NCI-H128 (cell line): ENCODE data around the gene RAPGEF1.

ENCODE experiments used
- DNase-seq: peaks from one replicate; lab custom pipeline; 2025; ENCODE audit not compliant: unreplicated experiment; lab: John Stamatoyannopoulos, UW

RAPGEF1 gene

DNA sequence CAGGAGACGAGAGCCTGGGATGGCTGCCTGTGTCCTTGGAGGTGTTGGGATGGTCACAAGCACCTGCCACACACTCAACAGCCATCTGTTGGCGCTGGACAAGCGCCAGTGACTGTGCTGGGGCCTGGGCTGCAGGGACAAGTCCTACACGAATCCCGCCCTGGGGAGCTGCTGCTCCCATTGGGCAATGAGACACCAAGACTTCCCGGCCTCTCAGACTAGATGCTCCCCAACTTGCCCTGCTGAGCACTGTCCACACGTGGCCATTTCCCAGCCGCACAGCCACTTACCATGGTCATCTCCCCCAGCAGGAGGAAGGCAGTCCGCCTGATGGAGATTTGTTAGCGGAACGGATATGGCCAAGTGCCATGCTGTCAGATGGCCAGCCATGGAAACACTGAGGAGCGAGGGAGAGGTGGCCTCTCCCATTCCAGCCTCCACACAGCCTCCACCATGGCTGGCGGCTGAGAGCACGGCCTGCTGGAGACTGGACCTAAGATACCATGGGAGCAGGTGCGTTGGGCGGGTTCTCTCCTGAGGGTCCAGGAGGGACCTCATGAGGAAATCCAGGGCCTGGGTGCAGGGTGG is 150.7 kb downstream of the RAPGEF1 start:
- no peak for DNase-seq

DNA sequence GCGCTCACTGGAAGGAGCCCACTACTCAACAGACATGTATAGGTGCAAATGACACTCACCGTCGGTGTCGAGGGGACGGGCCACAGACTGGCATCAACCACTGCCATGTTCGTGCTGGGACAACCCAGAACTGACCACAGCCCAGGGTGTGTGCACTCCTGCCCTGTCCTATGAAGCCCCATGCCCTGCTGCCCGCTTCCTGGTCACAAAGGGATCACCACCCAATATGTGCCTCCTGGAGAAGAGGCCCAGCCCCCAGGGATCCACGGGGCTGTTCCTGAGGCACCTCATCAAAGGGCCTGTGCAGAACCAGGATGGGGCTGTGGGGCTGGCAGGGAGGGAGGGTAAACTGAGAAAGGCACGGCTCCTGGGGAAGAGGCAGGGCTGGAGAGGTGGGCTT is 151.5 kb downstream of the RAPGEF1 start:
- no peak for DNase-seq

DNA sequence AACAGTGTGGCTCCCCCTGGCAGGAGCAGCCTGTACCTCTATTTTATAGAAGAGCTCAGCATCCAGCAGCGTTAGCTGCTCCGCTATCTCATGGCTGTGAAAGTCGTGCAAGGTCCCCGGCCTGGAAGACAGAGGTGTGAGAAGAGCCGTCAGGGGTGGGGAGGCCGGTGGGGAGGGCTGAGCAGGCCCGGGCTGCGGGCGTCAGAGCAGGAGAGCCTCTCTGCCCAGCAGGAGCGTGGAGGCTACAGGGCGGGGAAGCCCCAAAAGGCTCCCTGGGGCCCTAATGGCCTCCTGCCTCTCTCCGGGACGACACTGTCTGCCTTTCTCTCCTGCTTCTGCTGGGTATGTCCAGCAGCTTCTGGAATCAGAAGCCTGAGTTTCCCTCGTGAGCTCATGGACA is 152.0 kb downstream of the RAPGEF1 start:
- no peak for DNase-seq

DNA sequence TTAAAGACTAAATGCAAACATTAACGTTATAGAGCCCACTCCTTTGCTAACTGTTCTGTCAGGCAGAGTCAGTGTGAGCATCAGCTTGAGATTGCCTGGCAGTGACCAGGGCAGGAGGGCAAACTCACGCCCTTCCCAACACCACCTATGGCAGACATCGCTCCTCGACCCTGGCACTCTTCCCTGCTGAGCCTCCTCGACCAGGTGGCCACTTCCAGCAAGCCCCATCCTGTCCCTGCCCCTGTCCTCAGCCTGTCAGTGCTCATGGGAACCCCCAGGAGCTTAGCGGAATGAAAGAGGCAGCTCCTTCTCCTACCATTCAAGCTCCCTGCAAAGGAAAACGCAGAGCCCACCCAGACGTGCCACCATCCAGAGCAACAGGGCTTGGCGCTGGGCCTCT is 152.5 kb downstream of the RAPGEF1 start:
- DNase-seq, result no peak

DNA sequence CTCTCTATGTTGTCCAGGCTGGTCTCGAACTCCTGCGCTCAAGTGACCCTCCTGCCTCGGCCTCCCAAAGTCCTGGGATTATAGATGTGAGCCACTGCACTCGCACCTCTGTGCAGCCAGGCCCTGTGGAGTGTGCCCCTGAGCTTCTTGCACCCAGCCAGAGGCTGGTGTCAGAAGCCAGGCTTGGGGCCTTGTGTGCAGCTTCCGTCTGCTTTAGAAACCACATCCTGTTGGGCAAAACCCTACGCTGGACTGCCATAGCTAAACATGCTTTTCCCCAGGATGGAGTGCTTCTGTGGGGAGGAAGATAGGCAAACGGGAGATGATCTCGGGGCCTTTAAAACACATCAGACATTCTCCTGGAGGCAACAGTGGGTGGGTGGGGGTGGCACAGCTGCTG is 154.5 kb downstream of the RAPGEF1 start:
- DNase-seq, result no peak

DNA sequence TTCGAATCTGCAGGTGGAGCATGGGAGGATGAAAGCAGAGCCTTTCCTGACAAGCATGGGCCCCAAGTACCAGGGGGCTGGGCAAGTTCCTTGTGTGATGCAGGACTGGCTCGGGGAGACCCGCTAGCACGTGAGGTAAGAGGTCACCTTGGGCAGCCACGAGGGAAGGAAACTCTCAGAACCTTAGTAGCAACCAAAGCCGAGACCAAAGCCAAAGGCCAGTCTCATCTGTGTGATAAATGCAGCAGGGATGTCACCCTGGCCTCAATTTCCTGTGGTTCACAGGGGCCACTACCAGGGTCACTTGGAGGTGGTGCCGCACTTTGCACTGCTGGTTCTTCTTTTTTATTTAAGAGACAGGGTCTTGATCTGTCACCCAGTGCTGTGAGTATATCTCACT is 155.0 kb downstream of the RAPGEF1 start:
- DNase-seq, result no peak

DNA sequence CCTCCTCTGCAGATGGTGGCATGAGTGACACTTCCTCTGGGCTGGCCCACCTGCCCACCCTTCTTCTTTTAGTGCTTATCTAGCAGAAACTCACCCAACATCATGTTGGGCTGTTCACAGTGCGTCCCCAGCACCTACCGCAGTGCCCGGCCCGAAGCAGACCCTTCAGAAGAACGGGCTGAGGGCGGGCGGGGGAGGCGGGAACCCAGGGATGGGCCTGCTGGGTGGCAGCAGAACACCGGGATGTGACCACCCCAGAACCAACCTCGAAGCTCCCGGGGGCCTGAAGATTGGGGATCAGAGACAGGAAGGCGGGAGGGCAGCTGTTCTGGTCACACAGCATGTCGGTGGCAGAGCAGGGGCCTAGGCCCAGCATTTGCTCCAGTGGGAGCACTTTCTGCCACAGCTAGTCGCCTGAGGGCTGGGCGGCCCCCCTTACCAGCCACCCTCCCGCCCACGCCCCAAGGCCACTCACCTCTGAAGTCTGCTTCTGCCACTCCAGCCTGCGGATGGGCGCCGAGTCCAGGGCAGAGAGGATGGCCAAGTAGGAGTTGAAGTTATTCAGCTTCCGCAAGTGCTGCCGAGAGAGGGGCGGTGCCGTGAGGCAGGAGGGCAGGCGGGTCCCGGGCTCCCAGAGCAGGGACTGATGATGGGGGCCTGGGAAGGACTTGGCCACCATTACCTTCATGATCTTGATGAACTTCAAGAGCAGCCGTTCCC is 155.9 kb downstream of the RAPGEF1 start:
- DNase-seq, result no peak

DNA sequence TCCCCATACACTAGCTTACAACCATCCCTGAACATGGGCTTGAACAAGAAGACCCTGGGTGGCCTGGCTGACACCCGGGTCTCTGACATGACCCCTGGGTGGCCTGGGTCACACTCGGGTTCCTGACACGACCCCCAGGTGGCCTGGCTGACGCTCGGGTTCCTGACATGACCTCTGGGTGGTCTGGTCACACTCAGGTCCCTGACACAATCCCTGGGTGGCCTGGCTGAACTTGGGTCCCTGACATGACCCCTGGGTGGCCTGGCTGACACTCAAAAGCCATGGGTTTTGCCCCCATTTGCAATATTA is 156.6 kb downstream of the RAPGEF1 start:
- no peak for DNase-seq

DNA sequence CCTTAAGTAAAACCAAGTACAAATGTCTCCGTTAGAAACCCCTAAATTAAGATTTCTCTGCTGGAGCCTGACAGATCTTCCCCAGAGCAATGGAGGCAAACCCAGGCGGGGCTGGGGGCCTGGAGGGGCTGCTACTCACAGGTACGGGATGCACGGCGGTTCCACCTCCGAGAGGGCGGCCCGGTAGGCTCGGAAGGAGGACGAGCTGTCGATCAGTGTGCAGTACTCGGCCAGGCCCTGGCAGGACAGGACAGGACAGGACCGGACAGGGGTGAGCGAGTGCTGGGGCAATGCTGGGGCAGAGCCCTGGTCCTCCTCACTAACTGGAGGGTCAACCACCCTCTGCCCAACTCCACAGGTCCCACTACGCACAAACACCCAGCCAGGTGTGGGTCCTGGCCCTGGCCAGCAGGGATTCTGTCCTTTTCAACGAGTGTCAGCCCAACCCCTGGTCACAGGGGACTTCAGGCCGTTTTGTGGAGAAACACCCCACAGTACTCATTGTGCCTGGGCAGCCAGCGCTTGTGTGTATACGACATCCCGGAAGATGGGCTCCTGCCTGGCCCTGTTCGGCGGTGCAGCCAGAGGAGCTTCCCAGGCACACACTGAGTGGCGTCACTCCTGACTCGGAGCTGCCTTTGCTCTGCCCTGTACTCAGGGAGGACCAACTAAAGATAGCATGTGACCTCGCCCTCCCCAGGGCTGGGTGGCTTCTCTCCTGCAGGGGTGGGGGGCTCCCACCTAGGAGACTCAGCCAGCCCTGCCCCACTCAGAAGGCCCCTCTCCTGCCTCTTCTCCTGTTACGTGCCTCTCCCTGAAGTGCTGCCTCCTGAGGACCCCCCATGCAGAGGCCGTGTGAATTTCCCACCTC is 157.2 kb downstream of the RAPGEF1 start:
- no peak for DNase-seq

DNA sequence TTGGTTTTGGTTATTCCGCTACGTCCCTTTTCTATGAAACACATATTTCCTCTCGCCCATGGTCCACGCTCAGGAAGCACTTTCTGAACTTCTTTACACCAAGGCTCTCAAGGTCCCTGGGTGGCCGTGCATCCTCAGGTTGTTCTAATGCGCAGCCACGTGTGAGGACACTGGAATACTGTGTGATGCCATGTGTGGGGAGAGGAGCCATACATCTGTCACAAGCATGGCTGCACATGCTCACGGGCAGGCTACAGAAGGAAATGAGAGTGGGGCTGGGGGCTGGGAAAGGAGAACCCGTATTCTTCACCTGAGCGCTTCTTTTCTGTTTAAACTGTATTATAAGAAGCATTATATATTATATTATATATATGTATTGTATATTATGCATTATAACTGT is 157.8 kb downstream of the RAPGEF1 start:
- DNase-seq, result no peak

DNA sequence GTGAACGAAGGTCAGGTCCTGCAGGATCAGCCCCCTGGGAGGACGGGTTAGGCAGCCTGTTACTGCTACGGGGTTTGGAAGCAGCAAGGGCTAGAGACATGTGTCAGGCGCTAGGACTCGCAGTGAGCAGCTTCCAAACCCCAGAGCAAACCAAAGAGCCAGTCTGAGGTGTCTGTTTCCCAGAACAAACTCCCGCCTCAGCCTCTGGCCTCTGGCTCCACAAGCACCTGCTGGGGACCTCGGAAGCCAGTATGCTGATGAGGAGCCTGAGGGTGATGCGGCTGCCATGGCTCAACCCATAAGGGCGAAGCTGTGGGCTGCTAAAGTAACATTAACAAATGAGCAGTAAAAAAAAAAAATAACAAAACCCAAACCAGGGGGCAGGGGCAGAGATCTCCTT is 159.5 kb downstream of the RAPGEF1 start:
- DNase-seq, result no peak

DNA sequence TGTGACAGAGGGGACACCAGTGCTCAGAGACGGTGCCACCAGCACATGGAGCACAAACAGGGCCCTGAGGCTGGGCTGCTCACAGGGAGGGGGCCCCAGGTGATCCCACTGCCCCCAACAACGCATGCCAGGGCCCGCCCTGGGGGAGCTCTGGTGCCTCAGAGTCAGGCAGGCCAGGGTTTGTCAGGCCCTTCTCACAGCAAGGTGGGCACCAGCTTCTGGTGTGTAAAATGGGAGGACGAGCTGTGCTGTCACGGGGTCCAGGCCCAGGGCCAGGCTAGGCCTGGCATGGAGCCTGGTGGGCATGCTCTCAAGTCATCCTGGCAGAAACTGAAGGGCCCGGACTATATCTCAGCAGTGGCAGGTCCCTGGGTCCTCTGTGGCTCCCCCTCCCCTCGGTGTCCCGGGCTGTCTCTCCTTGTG is 160.1 kb downstream of the RAPGEF1 start:
- no peak for DNase-seq

DNA sequence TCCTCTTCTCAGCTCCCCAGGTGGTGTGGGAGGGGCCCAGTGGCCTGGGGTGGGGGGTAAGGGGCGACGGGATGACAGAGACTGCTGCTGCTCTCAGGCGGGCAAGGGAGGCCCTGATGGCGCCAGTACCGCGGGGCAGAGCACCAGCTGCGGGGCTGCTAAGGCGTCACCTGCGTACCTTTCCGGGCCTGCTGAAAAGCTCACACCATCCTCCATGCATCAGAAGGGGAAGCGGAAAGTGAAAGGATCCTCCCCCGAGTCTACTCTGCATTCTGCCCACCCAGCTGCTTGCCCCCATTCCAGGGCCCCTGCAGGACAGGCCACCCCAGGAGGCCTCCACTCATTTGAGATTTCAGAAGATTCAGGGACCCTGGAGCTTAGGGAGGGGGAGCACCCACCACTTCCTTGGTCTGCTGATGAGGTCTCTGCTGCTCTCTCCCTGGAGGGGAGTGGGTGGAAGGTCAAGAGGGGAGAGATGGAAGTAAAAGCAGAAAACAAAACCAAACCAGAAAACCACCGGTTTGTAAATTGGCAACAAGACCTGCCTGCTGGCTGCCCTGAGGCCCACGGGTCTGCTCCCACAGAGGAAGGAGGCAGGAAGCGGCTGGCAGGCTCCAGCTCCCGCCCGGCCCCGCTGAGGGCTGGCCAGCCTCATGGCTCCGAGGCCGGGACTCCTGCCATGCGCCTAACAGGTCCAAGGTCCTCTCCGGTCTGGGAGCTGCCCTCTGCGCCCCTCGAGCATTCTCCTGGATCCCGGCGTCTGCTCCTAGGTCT is 161.0 kb downstream of the RAPGEF1 start:
- no peak for DNase-seq

DNA sequence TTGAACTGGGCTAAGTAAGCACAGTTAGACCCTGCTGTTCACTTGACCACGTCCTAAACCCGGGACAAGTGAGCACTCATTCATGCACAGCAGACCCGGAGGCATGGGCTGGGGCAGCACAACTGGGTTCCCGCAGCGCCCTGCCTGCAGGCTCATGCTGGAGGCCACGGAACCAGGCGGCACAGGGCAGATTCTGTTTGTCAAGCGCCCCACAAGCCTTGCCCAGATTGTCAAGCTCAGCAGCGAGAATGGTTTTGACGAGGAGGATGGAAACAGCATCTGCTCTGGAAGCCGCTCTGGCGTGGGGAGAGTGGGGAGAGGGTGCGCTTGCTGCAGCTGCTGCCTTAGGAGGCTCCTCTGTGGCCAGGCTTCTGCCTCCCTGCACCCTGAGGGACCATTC is 161.9 kb downstream of the RAPGEF1 start:
- no peak for DNase-seq

DNA sequence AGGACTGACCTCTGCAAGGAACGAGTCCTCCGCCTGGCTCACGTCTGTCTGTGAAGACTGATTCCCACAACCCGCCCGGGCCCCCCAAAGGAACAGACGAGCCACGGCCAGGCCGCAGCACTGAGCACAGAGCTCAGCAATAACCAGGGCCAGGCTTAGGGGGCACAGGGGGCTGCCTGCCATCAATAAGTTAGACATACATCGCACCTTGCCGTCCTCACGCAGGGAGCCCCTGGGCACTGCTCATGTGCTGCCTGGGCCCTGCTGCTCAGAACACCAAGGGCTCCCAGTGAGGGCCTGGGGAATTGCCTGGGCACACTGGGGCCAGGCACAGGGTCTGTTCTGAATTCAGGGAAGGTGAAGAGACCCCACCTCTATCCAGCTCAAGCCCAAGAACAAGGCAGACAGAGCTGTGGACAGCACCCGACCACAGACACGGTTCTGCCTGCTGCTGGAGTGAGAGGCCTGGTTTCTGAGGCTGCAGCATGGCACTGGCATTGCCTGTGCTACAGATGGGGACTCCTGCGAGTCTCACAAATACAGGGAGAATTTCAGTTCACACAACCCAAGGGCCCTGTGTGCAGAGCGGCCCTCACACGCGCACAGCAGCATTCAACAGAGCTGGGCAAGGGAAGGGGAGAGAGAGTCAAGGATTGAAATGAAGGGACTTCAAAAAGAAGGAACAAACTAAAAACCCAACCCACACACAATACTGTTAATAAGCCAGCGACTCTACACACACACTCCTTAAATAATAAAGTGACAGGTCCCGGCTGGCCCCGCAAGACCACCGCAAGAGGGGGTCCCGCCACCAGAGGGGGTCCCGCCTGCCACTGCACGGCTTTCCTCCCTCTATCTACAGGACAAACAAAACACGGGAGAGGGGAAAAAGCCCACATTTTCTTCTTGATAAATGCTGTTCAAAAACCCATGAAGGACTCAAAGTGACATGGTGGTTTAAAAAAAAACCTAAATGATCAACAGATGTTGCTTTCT is 162.6 kb downstream of the RAPGEF1 start:
- no peak for DNase-seq

DNA sequence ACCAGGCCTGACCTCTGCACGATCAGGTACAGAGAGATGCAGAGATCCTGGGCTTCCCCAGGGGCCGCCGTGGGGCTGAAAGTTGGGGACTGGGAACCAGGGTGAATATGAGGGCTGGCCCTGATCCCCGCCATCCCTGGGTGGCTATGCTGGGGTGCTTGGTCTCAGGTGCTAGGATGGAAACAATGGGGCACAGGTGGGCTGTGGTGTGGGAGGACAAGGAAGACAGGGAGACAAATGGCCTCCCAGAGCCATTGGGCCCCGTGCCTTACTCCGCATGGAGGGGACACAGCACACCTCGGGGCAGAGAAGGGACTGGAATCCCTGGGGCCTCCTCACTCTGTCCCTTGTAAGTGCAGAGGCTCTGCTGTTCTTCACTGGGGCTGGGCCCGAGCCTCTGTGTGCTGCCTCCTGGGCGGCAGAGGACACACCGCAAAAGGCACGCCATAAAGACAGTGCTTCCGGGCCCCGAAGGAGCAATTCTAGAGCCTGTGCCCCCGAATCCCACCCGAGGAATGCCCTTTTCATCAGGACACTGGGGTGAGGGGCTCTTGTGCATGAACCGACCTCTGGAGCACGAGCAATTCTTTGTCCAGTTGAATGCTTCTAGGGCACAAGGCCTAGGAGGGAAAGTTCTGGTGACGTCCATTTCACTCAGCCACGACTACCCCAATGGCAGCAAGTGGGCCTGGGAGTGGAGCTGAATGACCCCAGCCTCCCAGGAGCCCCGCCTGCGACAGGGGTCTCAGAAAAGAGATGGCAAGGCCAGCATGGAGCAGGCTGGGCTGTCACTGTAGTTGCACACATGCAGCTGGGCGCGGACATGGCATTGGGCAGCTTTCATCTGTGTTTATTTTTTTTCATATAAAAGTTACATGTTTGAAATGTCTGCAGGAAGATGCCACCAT is 163.7 kb downstream of the RAPGEF1 start:
- no peak for DNase-seq

DNA sequence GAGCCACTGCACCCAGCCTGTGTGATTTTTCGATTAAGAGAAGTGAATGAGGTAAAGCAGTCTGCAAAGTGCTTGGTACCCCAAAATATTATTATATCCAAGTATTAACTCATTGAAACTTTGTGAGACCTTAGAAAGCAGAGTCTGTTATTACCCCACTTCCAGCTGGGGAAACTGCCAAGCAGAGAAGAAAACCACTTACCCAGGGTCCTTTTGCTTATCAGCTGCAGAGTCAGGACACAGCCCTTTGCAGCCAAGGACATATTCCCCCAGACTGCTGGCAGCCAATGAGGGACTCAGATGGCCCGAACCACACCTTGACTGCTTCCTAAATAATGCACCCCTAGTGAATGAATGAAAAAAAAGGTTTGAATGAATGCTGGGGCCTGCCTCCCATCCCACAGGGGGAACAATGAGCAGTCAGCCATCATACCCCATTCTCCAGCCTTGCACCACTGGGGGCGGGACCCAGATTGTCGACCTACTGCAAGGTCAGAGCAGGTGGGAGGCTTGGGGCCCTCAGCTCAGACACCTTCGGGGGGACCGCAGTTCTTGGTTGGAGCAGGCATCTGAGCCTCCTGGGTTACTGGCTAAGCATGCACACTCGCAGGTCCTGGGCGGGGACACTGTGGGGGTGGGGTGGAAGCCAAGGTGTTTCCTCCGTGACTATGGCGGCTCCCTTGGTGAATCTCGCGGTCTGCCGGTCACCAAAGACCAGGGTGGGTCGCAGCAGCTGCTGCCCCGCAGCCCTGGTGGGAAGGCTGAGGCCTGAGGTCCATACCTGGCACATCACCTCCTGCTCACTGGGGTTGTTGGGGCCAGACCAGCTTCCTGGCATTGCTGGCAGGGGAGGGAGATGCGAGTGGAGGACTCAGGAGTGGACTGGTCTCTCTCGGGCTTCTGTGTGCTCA is 164.9 kb downstream of the RAPGEF1 start:
- DNase-seq, result no peak

DNA sequence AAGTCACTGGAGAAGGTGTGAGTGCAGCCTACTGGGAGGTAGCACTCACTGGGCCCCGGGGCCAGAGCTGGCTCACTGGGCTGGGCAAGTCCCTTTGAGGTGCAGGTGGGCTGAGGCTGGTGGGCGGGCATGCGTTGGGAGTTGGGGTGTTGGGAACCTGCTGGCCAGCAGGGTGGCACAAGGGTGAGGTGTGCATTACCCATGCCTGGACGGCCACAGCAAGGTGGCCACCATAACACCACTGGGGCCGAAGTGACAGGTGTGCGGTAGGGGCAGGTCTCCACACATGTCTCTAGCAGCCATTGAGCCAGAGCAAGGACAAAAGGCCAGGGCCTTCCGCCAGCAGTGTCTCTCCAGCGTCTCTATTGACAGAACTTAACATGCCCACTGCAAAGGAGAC is 172.0 kb downstream of the RAPGEF1 start:
- no peak for DNase-seq
